Stimulated activated CD4-positive, alpha-beta T cell treated with anti-CD3 and anti-CD28 coated beads, Interleukin-15, amount 100 ng/mL, for 48 hours (primary cell): ENCODE data around the gene GGTLC3.
A peak's percentile ranks its signal among the peaks of the same experiment; 100 is the strongest.
"Not testable (repeated sequence)": the region's sequence is repeated elsewhere in the genome, so short reads cannot be mapped to it uniquely, and the experiment has no call there.

Source experiments
- DNase-seq, 2 donors: peaks; one replicate each; pipeline ENCODE4 v3.0.0-alpha.2; 2020; ENCODE audit warnings: low read depth in 2 of 2

The GGTLC3 gene

DNA sequence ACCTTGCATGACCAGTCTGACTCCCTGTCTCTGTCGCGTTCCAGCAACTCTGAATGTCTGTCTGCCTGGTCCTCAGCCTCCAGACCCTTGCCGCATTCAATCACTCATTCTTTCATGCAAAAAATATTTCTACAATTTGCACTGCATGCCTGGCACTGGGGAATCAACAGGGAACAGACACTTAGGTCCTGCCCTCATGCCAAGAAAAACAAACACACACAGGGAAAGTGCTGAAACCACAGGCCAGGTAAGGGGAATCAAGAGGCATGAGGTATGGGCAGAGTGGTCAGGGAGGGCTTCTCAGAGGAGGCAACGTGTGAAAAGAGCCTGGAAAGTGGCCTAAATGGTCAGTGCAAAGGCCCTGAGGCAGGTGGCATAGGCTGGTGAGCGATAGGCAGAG is at the start of gene GGTLC3:
TSS of gene GGTLC3 (minus strand) at position 101 of the 400 bp plus-strand sequence. CDS start 264 bp downstream, outside the sequence.
- not testable (repeated sequence) for DNase-seq

DNA sequence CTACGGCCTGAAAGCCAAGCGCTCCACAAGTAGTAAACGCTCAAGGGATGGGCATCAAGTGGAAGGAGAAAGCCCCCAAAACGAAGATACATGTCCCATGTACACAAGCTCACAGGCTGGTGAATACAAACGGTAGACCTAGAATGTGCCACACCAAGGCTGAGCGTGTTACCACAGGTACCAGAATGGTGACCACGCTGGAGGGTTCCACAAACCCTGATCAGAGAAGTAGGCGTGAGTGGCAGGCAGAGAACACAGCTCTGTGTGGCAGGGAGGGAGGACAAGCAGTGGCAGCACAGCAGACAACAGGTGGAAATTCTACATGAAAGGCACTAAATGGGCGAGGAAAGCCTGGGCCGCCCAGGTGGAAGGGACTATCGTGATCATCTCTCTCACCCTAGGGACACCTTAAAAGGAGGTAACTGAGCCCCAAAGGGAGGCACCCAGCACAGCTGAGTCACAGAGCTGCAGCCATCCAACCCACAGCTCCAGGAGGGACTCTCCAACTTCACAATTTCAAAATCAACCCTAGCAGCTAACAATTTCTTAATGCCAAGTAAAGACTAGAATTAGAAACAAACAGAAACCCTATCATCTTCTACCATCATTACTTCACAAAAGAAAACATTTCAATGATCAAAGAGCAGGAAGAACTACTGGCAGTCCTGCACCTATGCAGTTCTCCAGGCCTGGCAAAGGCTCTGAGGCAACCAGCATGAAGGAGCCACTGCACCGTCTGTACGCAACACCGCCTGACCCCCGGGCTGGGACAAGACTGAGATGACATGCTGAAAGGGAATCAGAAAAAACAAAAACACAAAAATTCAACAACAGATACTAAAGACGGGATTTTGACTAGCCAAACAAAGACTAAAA is 42.4 kb upstream of the GGTLC3 start:
- not testable (repeated sequence) for DNase-seq

DNA sequence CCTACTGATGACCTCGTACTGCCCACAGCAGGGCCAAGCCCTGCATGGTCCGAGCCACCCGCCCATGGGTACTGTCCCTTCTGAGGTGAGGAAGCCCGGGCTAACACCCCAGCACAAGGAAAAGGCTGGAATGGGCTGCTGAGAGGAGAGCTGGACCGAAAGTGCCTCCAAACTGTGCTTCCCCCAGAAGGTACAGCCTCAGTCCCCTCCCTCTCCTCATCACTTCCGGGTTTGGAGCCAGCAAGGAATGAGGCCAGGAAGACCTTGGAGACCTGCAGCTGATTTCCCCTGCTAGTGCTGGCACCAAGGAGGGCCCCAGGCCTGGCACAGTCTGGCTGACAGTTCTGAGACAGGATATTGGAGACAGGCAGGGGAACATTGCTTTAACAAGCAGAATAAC is 41.0 kb upstream of the GGTLC3 start:
- not testable (repeated sequence) for DNase-seq

DNA sequence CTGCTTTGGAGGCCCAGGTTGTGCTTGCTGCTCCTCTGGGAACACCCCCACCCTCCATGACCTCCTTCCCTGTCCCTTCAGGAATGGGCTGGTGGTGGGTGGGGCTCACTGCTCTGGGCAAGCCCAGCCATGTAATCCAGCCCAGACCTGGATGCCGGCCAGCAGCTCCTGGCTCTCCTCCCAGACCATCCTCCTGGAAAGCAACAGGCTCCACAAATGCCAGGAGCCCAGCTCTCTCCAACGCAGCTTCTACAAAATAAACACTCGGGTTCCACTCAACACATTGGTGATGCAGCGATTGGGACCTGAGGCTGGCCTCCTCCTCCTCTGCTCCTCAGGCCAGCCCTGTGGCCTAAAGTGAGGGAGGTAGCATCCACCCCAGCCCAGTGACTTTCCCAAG is 40.6 kb upstream of the GGTLC3 start:
- DNase-seq = not testable (repeated sequence)

DNA sequence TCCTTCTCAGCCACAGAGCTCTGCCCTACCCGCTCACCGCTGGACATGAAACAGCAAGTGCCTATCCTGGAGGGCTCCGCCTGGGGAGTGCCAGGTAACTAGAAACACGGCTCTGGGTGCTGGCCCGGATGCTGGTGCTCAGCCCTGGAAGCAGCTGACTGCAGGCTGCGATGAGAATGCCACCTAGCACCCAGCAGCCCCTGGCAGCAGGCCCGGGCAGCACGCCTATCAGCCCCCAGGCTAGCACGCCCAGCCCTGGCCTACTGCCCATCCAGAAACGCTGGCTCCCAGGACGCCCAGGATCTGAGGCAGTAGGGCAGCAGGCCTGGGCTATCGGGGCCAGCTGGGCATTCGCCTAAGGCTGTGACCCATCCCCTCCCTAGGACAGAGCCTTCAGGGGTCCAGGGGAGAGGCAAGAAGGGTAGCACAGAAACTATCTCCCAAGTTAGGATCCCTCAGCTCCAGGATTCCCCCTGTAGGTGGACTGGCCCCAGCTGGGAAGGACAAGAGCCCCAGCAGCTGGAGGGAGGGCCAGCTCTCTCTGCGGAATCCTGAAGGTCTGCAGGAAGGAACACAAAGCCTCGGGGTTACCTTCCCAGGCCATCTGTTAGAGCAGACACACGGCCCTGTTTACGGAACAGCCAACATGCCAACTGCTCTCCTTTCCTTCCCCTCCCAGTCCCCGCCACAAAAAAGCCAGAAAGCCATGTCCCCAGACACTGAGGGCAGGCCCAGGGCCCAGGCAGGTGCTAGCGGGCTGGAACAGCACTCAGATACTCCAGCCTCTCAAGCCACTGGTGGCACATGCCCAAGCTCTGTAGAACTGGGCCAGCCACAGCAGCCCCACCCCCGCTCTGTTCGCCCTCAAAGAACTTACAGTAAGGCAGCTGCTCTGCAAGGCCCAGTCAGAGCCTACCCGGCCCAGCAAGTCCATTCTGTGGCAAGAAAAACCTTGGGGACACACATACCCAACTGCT is 36.6 kb upstream of the GGTLC3 start:
- not testable (repeated sequence) for DNase-seq

DNA sequence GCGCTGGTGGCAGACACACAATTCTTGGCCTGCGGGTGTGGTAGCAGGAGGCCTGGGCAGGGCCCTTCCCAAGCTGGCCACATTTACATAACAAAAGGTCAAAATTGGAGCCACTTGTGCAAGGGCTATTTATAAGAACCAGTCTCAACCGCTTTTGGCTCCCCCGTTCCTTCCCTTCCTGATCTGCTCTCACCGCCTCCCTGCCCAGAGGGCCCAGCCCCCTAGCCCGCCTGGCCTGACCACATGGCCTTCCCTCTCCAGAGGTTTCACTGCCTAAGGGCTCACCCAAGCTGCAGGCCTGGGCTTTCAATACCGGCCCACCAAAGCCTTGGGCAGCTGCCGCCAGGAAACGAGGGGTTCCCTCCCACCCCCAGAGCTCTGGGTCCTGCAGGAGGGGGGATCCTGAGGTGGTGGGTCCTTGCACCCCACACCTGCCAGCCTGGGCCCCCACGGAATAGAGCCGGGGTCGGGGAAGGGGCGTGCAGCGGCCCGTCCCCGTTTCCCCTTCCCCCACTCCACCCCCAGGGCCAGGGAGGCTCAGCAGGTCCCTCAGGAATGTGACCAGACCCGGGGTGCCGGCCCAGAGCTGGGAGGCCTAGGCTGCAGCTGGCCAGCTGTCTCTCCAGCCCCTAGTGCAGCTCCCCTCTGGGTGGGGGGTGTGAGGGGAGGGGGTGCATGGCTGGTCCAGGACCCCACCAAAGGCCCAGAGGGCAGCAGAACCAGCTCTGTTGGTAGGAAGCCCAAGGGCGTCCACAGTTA is 35.1 kb upstream of the GGTLC3 start:
- not testable (repeated sequence) for DNase-seq

DNA sequence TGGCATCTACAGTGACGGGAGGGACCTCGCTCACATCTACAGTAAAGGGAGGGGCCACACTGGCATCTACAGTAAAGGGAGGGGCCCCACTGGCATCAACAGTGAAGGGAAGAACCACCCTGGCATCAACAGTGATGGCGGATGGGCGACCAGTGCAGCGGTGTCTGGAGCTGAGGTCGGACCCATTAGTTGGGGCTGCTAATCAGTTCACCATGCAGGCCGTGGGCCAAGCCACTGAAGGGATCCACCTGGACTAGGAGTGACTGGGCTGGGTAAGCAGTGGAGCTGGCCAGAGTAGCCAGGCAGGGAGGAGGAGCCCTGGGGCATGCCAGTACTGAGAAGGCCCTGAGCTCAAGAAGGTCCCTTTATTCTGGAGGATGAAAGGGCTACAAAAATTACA is 33.1 kb upstream of the GGTLC3 start:
- DNase-seq = not testable (repeated sequence)

DNA sequence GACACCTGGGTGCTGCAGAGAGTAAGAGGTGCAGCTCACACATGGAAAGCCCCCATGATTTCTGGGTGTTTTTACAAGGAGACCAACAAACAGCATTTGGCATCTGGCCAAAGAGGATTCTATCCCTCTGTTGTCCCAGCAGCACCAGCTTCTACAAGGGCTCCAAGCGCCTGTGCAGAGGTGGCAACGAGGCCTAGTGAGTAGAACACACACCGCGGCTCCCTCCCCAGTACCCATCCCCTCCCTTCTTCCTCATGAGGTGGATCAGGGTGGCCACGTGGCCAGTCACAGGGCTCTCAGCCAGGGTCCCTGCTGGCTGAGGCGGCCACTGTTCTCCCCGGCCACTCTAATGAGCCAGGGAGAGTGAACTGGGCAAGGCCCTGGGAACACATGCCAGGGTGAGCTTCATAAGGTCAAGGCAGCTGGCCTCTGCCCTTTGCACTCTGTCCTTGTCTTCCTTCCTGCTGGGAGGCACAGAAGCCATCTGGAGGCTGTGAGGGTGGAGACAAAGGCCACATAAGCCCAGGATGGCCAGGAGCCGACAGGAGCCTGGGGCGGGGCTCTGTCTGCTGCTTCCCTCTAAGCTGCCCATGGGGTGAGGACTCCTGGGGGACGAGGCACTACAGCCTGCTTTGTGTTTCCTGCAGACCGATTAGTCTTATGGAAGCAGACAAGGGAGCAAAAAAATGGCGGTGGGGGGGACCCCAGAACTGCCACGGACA is 31.7 kb upstream of the GGTLC3 start:
- not testable (repeated sequence) for DNase-seq

DNA sequence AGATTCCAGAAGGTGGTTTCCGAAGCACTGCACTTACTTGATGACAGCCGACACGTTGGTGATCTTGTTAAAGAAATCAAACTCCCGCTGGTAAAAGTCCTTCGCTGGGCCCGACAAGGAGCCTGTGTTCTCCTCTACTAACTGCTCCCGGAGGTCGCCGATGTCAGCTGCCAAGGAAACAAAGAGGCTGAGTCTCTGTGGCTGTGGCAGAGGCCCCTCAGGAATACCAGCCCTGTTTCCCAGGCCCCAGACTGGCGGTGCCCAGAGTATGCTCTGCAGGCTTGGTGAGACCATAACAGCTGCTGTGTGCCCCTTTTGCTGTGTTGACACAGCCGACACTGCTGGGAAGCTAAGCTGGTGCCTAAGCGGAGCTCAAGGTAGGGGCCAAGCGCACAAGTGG is 26.7 kb upstream of the GGTLC3 start:
- not testable (repeated sequence) for DNase-seq

DNA sequence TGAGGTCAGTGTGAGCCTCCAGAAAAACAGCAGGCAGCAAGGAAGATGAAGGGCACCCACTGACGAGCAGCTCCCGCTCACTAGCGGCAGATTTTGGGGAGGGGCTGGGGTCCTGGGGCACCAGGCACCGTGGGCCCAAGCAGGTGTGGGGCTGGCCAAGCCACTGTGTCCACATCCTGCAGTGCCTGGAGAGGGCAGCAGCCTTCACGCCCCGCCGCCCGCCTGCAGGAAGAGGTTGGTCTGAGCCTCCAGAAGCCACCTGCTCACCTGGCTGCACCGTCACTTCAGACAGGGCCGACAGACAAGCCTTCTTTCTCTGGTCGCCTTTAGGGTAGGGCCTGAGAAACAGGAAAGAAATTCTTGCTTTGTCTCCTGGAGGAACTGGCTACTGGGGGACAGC is 25.4 kb upstream of the GGTLC3 start:
- DNase-seq = not testable (repeated sequence)

DNA sequence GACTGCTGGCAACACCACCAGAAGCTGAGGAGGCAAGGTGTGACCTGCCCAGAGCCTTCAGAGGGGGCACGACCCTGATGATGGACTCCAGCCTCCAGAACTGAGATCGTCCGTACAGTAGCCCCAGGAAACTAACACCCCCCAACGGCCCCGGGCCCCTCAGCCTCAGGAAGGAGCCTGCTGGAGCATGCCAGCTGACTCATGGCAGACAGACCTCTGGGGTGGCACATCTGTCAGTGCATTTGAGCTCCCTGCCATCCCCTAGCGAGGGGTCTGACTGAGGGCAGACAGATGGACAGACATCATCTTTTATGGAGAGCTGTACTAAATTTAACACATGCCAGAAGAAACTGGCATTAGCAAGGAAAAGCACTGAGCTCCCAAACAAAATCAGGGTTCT is 22.0 kb upstream of the GGTLC3 start:
- not testable (repeated sequence) for DNase-seq

DNA sequence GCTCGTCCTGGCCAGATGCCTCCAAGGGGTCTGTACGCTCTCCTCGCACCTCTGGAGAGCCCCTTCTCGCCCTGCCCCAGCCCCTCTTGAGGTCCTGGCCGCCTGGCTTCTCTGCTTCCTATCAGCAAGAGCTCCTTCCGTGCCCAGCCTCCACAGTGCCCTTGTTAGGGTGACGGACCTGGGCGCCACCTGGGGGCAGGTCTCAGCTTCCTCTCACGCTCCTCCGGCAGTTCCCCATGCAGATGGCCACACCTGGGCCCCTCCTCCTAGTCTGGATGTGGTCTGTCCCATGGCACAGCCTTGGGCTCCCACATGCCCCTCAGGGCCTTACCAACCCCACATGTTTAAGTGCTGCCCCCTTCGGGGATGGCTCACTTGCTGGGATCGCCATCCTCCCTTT is 16.4 kb upstream of the GGTLC3 start:
- not testable (repeated sequence) for DNase-seq

DNA sequence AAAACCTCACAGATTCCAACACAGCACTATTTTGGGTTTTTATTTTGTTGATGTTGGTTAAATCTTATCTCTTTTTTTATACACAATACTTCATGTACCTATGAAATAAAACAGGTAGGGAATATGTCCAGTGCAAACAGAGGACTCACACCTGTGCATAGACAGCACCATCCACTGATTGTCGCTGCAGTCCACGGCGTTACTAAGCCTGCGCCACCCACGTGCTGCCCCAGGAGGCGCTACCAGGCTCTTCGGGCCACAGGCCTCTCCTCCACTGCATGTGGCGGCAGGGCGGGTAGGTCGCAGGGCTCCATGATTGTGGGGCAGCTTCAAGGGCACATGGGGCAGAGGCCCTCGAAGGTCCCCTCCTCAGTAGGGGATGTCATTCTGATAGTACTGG is 15.7 kb upstream of the GGTLC3 start:
- DNase-seq = not testable (repeated sequence)

DNA sequence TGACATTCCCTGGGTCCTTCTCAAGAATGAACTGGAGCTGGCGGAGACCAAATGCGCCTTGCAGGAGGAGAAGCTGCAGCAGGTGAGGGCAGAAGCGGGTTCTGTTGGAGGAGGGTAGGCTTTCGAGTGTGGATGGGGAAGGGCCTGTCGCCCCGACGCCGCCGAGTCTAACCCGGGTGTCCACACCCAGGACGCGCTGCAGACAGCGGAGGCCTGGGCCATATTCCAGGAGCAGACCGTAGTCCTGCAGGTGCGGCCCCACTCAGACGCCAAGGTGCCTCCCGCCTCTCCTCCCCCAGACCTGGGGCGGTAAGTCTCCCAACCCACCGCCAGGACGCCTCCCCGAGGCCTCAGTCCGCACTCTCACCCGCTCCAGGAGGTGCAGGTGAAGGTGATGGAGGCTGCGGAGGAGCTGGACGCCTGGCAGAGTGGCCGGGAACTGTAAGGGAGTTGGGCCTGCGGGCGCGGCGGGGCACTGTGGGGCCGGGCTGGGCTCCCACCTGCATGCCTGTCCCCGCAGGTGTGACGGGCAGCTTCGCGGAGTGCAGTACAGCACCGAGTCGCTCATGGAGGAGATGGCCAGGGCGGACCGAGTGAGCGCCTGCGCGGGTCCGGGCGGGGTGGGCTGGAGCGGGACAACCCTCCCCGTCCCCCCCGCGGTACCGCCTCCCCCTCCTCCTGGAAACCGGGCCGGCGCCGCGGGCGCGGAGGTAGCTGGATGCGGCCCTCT is 11.6 kb upstream of the GGTLC3 start:
- DNase-seq = not testable (repeated sequence)

DNA sequence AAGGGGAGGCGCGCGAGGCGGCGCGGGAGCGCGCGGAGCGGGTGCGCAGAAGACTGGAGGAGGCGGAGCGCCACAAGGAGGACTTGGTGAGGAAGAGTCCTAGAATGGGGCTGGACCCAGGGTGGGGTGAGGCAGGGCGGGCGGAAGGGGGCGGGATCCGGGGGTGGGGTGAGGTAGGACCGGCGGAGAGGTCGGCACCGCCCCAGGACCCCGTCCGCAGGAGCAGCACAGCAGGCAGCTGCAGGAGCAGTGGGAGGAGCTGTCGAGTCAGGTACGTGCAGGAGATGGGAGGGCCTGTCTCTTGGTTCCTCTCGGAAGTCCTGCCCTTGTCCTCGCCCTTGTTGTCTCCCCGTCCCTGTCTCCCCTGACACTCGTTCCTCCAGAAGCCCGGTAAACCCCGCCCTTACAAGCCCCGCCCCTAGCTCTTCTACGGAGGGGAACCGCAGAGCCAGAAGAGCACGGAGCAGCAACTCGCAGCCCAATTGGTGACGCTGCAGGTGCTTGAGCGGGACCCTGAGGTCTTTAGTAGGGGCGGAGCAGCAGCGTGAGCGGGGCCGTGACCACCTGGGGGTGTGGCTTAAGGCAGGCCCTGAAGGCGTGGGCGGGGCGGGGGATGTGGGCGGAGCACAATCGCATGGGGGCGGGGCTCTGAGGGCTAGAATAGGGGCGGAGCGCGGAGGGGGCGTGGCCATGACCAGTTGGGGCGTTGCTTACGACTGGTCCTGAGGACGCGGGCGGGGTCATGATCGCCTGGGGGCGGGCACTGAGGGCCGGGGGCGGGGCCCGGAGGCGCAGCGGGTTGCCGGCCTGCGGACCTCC is 10.8 kb upstream of the GGTLC3 start:
- DNase-seq = peak; percentile 67 to 90

DNA sequence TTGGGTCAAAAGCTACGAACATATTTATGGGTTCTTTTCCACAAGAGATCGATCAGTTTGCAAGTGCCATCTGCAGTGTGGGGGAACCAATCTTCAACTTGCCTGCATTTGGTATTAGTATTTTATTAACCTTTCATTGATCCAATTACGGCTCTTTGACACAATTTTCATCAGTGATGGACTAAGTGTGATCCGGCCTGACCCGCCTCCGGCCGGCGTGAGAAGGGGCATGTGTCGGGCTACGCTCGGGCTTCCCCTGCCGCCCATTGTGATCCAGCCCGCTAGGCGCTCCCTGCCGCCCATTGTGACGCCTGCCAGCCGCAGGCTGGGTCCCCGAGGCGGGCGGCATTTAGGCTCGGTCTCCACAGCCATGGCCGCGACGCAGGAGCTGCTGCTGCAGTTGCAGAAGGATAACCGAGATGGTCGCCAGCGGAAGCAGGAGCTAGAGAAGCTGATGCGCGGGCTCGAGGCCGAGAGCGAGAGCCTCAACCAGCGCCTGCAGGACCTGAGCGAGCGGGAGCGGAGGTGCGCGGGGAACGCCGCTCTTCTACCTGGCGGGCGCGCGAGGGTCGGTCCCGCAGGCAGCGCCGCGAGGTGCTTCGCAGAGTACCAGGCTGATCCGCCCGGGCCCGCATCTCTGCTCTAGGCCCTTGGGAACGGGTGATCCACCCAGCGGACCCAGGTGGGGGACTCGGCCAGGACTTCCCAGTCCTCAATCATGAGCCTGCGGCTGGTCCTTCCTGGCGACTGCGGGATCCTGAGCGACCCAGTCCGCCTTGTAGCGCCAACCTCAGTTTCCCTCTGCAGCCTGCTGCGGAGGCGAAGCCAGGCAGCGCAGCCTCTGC is 10.0 kb upstream of the GGTLC3 start, which contains the start of gene TMEM191B:
TSS of gene TMEM191B (plus strand) at position 51 of the 845 bp plus-strand sequence. CDS start at position 230, 179 bp downstream.
- DNase-seq = not testable (repeated sequence)

DNA sequence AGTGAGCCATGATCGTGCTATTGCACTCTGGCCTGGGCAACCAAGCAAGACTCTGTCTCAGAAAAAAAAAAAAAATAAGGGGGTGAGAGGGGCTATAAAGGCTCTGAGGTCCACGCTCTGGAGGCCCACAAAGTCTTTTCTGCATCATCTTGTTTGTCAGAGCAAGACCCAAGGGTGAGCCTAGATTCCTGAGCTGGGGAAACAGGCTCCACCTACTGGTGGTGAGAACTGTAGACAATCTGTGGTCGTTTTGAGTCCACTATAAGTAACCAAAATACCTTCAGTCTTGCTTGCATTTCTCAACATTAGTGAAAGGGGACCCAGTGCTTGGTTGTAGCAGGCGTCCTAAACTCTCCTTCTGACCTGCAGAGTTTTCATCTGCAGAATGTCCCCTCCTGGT is 5.4 kb upstream of the GGTLC3 start:
- DNase-seq = not testable (repeated sequence)

DNA sequence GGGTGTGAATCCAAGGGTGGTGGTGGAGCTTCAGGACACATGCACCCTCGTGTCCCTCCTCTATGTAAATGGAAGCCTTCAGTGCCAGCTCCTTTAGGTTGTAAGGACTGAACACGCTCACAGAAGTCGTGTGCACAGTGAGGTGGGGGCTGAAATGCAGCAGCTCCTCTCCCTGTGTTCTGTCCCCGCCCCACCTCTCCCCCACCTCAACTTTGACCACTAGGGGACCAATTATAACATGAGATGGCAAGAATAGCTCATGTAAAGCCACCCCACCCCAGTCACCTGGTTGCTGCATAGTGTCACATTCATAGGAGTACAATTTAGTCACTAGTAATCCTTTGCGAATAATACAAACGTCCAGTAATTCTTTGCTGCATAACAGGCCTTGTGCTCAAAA is 4.8 kb upstream of the GGTLC3 start:
- not testable (repeated sequence) for DNase-seq
